Astrocyte (in vitro differentiated cells and primary cell): ENCODE measurements around the gene OPRL1. TPM values are rescaled to one million over a fixed set of nuclear protein-coding genes. Genes with fewer than 3 reads are reported as not detected.

ENCODE experiments used
- DNase-seq: peaks from one replicate; pipeline ENCODE4 v3.0.0-alpha.2; 2010; ENCODE audit warnings: low read depth
- FAIRE-seq: peaks from 2 replicates; lab custom pipeline; 2011; peaks lifted over from hg19 to GRCh38; lab: Jason Lieb, UNC
- H2AFZ ChIP-seq: 2 replicates; pipeline ENCODE4 v1.6.0; 2012; ENCODE audit warnings: low read depth, low read length, inconsistent platforms
- H3K27ac ChIP-seq: 2 replicates; pipeline ENCODE4 v1.5.1; 2011; ENCODE audit warnings: low read depth, low read length, inconsistent platforms
- H3K27me3 ChIP-seq: 2 replicates; pipeline ENCODE4 v1.6.0; 2011; ENCODE audit warnings: low read length, inconsistent platforms; ENCODE audit not compliant: insufficient read depth
- H3K36me3 ChIP-seq: 2 replicates; pipeline ENCODE4 v1.5.1; 2011; ENCODE audit warnings: low read length, inconsistent platforms; ENCODE audit not compliant: insufficient read depth
- H3K4me1 ChIP-seq: 2 replicates; pipeline ENCODE4 v1.5.1; 2011; ENCODE audit warnings: low read length, inconsistent platforms; ENCODE audit not compliant: insufficient read depth
- H3K4me2 ChIP-seq: 2 replicates; pipeline ENCODE4 v1.6.0; 2012; ENCODE audit warnings: low read length, inconsistent platforms
- H3K4me3 ChIP-seq: 2 replicates; pipeline ENCODE4 v1.5.1; 2011; ENCODE audit warnings: low read depth, mild to moderate bottlenecking, low read length, inconsistent platforms; ENCODE audit not compliant: insufficient read depth
- H3K79me2 ChIP-seq: 2 replicates; pipeline ENCODE4 v1.6.0; 2012; ENCODE audit warnings: mild to moderate bottlenecking, low read length, inconsistent platforms; ENCODE audit not compliant: insufficient read depth
- H3K9ac ChIP-seq: 2 replicates; pipeline ENCODE4 v1.6.0; 2012; ENCODE audit warnings: mild to moderate bottlenecking, low read length, inconsistent platforms
- H3K9me3 ChIP-seq: 2 replicates; pipeline ENCODE4 v1.5.1; 2012; ENCODE audit warnings: low read depth, mild to moderate bottlenecking, low read length, inconsistent platforms; ENCODE audit not compliant: insufficient read depth
- H4K20me1 ChIP-seq: 2 replicates; pipeline ENCODE4 v1.6.0; 2012; ENCODE audit warnings: low read length, inconsistent platforms; ENCODE audit not compliant: insufficient read depth
- H3K27ac Mint-ChIP-seq: one replicate; pipeline ENCODE4 v1.8.0; 2021; ENCODE audit warnings: mild to moderate bottlenecking, mixed read lengths; ENCODE audit not compliant: unreplicated experiment
- H3K27me3 Mint-ChIP-seq: one replicate; pipeline ENCODE4 v1.8.0; 2021; ENCODE audit warnings: low read depth, mixed read lengths; ENCODE audit not compliant: unreplicated experiment
- H3K36me3 Mint-ChIP-seq: one replicate; pipeline ENCODE4 v1.8.0; 2021; ENCODE audit warnings: low read depth, mixed read lengths; ENCODE audit not compliant: unreplicated experiment
- H3K4me1 Mint-ChIP-seq: one replicate; pipeline ENCODE4 v1.8.0; 2021; ENCODE audit warnings: low read depth, mixed read lengths; ENCODE audit not compliant: unreplicated experiment
- H3K4me3 Mint-ChIP-seq: one replicate; pipeline ENCODE4 v1.8.0; 2021; ENCODE audit warnings: mild to moderate bottlenecking, moderate library complexity, mixed read lengths; ENCODE audit not compliant: unreplicated experiment
- H3K9me3 Mint-ChIP-seq: one replicate; pipeline ENCODE4 v1.8.0; 2021; ENCODE audit warnings: mild to moderate bottlenecking, mixed read lengths; ENCODE audit not compliant: unreplicated experiment
- EZH2 ChIP-seq: IDR thresholded peaks from 2 replicates; pipeline ENCODE4 v1.6.1; 2012; ENCODE audit warnings: mild to moderate bottlenecking, low read length, inconsistent platforms; ENCODE audit not compliant: insufficient read depth
- total RNA-seq: library from RNA; stranded (reverse); gene quantifications from 2 replicates; pipeline ENCODE4 v1.2.1, GENCODE V29; 2021
- TF ChIP-seq, protein P1 (sequence below): IDR thresholded peaks from 2 replicates; pipeline ENCODE4 v1.5.1; 2011; ENCODE audit warnings: low read depth, mild to moderate bottlenecking, inconsistent platforms, low read length, moderate library complexity; ENCODE audit not compliant: insufficient read depth

The OPRL1 gene
- total RNA-seq, 1 donor from 2014 or later, result 2.8 TPM

DNA sequence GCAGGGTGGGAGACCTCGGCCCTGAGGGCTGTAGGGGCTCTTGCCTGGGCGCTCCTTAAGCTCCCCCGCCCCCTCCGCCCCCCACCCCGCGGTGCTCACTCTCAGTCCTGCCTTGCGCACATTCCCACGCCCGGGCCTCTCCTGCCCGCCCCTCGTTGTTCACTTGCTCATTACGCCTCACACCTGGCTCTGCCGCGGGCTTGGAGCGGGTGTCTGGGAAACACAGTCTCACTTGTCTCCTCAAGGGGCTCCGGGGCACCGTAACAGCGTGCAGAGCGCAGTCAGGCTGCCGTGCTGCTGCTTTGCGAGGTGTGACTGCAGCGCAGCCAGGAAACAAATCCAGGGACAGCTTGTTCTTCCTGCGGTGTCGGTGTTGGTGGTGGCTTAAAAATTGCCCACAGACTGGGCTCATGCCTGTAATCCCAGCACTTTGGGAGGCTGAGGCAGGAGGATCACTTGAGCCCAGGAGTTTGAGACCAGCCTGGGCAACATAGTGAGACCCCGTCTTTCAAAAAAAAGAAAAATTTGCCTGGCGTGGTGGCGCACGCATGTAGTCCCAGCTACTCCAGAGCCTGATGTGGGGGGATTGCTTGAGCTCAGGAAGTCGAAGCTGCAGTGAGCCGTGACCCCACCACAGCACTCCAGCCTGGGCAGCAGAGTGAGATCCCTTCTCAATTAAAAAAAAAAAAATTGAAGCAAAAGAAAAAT, 22.9 kb downstream of the OPRL1 start:
- no peak overlapping the region for H2AFZ ChIP-seq
- peaks cover 30% of the 10 kb centered on the region for H3K27me3 ChIP-seq
- no peaks in the 10 kb centered on the region for H3K36me3 ChIP-seq
- H3K27ac ChIP-seq, result no peak overlapping the region
- H3K4me2 ChIP-seq, result no peak overlapping the region
- DNase-seq (no peak), FAIRE-seq (no peak)
- no peaks in the 10 kb centered on the region for H3K79me2 ChIP-seq
- H3K4me3 ChIP-seq, result no peak overlapping the region
- Mint-ChIP-seq H3K36me3 (peaks cover 4% of the 10 kb centered on the region), H3K27me3 (peaks cover 49% of the 10 kb centered on the region), H3K4me1 (no peaks in the 10 kb centered on the region), H3K27ac (no peak overlapping the region), H3K9me3 (no peaks in the 10 kb centered on the region), H3K4me3 (peak overlapping the region; percentile 57)
- no peak overlapping the region for H3K9ac ChIP-seq
- TF ChIP-seq EZH2, result peak; percentile 13
- TF ChIP-seq, protein P1, sequence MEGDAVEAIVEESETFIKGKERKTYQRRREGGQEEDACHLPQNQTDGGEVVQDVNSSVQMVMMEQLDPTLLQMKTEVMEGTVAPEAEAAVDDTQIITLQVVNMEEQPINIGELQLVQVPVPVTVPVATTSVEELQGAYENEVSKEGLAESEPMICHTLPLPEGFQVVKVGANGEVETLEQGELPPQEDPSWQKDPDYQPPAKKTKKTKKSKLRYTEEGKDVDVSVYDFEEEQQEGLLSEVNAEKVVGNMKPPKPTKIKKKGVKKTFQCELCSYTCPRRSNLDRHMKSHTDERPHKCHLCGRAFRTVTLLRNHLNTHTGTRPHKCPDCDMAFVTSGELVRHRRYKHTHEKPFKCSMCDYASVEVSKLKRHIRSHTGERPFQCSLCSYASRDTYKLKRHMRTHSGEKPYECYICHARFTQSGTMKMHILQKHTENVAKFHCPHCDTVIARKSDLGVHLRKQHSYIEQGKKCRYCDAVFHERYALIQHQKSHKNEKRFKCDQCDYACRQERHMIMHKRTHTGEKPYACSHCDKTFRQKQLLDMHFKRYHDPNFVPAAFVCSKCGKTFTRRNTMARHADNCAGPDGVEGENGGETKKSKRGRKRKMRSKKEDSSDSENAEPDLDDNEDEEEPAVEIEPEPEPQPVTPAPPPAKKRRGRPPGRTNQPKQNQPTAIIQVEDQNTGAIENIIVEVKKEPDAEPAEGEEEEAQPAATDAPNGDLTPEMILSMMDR, result no peak
- H3K9me3 ChIP-seq, result no peaks in the 10 kb centered on the region
- no peaks in the 10 kb centered on the region for H3K4me1 ChIP-seq
- H4K20me1 ChIP-seq, result no peaks in the 10 kb centered on the region

DNA sequence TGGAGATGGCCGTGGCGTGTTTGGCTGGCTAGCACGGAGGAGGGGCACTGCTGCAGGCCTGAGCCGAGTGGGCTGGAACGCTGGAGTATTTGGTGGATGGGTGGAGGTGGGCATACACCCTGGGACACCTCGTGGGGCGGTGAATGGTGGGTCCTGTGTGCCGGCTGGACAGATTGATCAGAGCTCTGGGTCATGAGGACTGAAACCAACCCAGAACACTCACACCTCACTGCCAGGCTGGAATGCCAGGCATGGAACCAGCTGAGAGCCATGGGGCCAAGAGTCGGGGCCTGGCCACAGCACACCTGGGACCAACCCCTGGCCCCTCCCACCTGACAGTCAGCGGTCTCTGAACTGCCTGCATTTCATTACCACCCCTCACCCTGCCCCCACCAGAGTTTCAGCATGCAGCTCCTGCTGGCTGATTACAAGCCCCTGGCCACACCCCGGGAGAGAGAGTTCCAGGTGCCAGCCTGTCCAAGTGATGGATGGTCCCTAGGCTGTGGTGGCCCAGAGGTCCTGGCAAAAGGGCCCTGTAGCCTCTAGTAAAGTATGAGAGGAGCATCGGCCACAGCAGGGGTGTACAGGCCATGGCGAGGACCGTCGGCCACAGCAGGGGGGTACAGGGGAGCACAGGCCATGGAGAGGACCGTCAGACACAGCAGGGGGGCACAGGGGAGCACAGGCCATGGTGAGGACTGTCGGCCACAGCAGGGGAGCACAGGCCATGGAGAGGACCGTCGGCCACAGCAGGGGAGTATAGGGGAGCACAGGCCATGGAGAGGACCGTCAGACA, 24.2 kb downstream of the OPRL1 start:
- Mint-ChIP-seq H3K4me1 (no peaks in the 10 kb centered on the region), H3K27me3 (peaks cover 61% of the 10 kb centered on the region), H3K4me3 (peak overlapping the region; percentile 70), H3K27ac (no peak overlapping the region), H3K9me3 (no peaks in the 10 kb centered on the region), H3K36me3 (no peaks in the 10 kb centered on the region)
- TF ChIP-seq, protein P1, result no peak
- no peak for TF ChIP-seq EZH2
- peaks cover 30% of the 10 kb centered on the region for H3K27me3 ChIP-seq
- no peak overlapping the region for H3K9ac ChIP-seq
- no peak overlapping the region for H2AFZ ChIP-seq
- no peaks in the 10 kb centered on the region for H3K36me3 ChIP-seq
- DNase-seq (no peak), FAIRE-seq (no peak)
- H3K4me2 ChIP-seq, result no peak overlapping the region
- H3K79me2 ChIP-seq, result no peaks in the 10 kb centered on the region
- H4K20me1 ChIP-seq, result no peaks in the 10 kb centered on the region
- no peak overlapping the region for H3K27ac ChIP-seq
- H3K9me3 ChIP-seq, result no peaks in the 10 kb centered on the region
- no peaks in the 10 kb centered on the region for H3K4me1 ChIP-seq
- H3K4me3 ChIP-seq, result no peak overlapping the region
